GM10248 (cell line): ENCODE results near the gene CLRN3.
A peak's percentile ranks its signal among the peaks of the same experiment; 100 is the strongest.

Experiments used
- CTCF ChIA-PET: fragments of 300-600 bp; sonication (Branson Sonifier 250); formaldehyde crosslinking; extraction: SDS; loops from one replicate; lab custom pipeline; 2021; ENCODE audit warnings: antibody characterized with exemption; lab: Yijun Ruan, JAX
- POLR2A ChIA-PET: fragments of 350-650 bp; sonication (Branson Sonifier 250); formaldehyde crosslinking; extraction: SDS; loops from one replicate; lab custom pipeline; 2020; ENCODE audit warnings: antibody characterized with exemption; lab: Yijun Ruan, JAX
- DNase-seq: peaks from one replicate; pipeline ENCODE4 v3.0.0; 2012; ENCODE audit errors: extremely low spot score
- CTCF ChIP-seq: IDR thresholded peaks from 2 replicates; pipeline ENCODE4 v1.5.1; 2012; ENCODE audit warnings: mild to moderate bottlenecking, low read depth; ENCODE audit errors: extremely low read depth, missing control alignments, control extremely low read depth

CLRN3 gene

GRCh38 chr10:127907411-127908105 is 14.8 kb upstream of the CLRN3 start:
- ChIA-PET POLR2A (no interaction called here), CTCF (interaction anchor here (1.3 to 2.0 kb wide), 4 partner anchors 31 to 163 kb away, joined by 3 to 5 read pairs (median 4); no protein-coding TSS in a partner anchor)
- DNase-seq, result no peak
- TF ChIP-seq CTCF, result no peak

DNA sequence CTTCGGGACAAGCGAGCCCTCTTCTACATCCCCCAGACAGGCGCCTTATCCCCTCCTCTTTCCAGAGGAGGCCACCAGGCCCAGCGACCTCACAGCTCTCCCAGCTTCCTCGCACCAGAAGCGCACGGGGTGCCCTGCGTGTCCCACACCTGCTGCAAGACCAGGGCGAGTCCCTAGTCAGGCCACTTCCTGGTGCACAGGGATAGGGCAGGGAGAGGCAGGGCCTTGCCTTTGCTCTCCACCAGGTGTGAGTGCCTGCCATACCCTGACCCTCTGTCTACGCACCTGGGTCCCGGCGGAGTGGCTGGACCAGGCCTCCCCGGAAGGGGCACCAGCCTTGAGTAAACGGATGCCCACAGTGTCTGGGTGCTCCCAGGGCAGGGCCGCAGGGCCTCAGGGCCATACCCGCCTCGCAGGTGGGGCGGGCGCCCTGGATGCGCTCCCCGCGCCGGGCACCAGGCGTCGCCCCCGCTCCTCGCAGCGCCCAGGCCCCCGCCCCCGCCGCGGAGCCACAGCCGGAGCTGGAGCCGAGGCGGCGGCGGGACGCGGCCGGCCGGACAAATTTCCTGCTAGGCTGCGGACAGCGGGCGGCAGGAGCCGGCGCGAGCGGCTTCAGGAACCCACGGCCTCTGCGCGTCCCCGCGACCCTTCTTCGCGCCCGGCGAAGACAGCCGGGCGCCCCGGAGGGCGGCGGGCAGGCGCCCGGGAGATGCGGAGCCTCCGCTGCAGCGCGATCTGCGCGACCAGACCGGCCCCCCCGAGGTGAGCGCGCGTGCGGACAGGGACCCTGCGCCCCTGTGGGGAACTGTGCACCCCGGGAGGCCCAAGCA is 14.0 kb upstream of the CLRN3 start, which contains the start of gene PTPRE:
PTPRE (plus strand) TSS at position 556 of the 830 bp plus-strand sequence. CDS start 133,779 bp downstream, outside the sequence.
- peak; percentile 22 for TF ChIP-seq CTCF
- ChIA-PET CTCF (interaction anchor here (1.3 to 2.2 kb wide), 5 partner anchors 32 to 164 kb away, joined by 3 to 9 read pairs (median 5); no protein-coding TSS in a partner anchor), POLR2A (no interaction called here)
- DNase-seq, result peak; percentile 67

- no peak for DNase-seq
- TF ChIP-seq CTCF, result no peak
- ChIA-PET CTCF (interaction anchor here (1.3 to 2.2 kb wide), 5 partner anchors 14 to 165 kb away, joined by 3 to 9 read pairs (median 3); no protein-coding TSS in a partner anchor), POLR2A (no interaction called here)
These were observed 13.1 kb upstream of the CLRN3 start for GRCh38 chr10:127905848-127906261.

GRCh38 chr10:127905001-127905847 is 12.5 kb upstream of the CLRN3 start:
- ChIA-PET POLR2A (no interaction called here), CTCF (interaction anchor here (1.3 to 2.2 kb wide), 4 partner anchors 13 to 165 kb away, joined by 3 to 9 read pairs (median 4); no protein-coding TSS in a partner anchor)
- TF ChIP-seq CTCF, result no peak
- DNase-seq, result no peak

DNA sequence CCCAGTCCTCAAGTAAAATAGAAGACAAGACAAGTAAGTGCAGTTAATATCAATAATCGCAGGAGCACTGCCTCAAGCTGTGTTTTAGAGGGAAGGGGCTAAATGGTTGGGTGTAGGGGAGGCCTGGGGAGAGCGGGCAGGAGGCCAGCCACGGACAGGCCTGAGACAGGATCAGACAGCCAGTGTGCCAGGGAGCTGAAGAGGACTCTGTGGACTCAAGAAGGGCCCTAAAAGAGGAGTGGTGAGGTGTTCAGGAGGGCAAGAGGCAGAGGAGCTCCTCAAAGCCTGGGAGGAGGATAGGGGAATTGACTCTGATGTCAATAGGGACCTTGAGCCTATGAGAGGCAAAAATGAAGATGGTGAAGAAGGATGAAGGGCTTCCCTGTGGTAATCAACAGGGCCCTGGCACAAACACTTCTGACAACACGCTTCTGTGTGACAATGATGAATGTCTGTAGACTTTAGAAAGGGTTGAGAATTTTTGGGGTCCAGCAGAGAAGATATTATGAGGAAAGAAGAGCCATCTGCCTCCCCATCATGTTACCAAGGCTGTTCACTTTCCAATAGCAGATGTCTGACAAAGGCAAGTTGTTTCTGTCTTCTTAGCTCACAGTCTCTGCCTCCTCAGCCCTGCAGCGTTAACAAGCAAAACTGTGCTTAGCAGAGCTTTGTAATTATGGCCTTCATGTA is 11.7 kb upstream of the CLRN3 start:
- no peak for TF ChIP-seq CTCF
- no peak for DNase-seq
- ChIA-PET CTCF (interaction anchor here (1.6 to 2.2 kb wide), 2 partner anchors 13 to 106 kb away, joined by 3 to 9 read pairs; no protein-coding TSS in a partner anchor), POLR2A (no interaction called here)
